Measurements from ENCODE around the gene OSBPL10.

- no peak for TF ChIP-seq POLR2A (IDR thresholded peaks at IDR 0.05; ENCODE audit: low read depth, low read length)
- no peak for TF ChIP-seq POLR2AphosphoS5 (IDR thresholded peaks at IDR 0.05; ENCODE audit: low read depth, low read length)
Observed at GRCh38 chr3:31664031-31664430, 317.0 kb downstream of the OSBPL10 start.
